Stimulated activated CD8-positive, alpha-beta memory T cell treated with anti-CD3 and anti-CD28 coated beads, Interleukin-4, amount 100 ng/mL, for 48 hours (primary cell): ENCODE measurements around the gene P2RY8.
"Not testable (repeated sequence)": the region's sequence is repeated elsewhere in the genome, so short reads cannot be mapped to it uniquely, and the experiment has no call there.

Source experiments
- DNase-seq: peaks from one replicate; pipeline ENCODE4 v3.0.0-alpha.2; 2020

P2RY8 gene

DNA sequence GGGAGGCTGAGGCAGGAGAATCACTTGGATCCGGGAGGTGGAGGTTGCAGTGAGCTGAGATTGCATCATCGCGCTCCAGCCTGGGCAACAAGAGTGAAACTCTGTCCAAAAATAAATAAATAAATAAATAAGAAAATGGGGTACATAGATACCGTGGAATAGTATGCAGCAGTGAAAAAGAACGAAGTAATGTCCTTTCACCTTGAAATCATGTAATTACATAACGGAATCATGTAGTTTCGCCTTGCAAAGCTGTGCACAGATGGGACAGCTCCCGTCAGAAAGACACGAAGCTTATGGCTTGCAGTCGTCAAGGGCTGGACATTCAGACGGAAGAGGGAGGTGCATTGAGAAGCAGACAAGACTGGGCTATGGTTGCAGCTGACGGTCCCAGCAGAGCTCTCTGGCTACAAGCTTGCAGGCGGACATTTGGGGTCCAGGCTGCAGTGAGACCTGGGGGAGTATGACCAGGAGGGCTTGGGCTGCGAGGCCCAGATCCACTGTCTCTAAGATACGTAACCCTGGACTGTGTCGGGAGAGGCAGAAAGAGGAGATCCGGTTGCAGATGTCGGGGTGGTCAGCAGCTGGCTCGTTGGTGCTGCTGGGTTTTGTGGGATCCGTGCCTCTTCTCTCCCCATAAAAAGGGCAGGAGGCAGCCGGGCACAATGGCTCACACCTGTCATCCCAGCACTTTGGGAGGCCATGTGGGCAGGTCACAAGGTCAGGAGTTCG is 6.2 kb upstream of the P2RY8 start:
- DNase-seq: peak; percentile 15

DNA sequence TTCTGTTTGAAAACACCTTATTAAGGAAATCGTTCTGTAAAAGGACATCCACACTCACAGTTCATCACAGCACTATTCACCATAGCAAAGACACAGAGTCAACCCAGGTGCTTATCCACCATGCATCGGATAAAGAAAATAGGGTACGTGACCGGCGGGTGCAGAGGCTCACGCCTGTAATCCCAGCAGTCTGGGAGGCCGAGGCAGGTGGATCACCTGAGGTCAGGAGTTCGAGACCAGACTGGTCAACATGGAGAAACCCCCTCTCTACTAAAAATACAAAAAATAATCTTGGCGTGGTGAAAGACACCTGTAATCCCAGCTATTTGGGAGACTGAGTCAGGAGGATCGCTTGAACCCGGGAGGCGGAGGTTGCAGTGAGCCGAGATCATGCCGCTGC is 2.2 kb upstream of the P2RY8 start:
- not testable (repeated sequence) for DNase-seq

GRCh38 chrX:1537716-1538090 is 718 bp upstream of the P2RY8 start:
- not testable (repeated sequence) for DNase-seq

DNA sequence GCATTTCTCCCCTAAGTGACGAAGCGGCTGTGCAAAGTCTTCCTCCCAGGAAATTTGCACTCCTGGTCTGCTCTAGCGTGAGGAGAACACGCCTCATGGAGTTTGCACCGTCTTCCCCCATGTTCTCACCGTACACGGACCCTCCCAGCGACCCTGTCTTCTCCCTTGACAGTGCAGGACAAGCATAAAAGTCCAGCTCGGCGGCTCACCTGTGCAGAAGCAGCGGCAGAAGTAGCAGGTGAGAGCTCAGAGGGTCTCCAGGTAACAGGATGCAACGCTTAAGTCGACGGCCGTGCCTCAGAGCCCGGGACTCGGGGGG is 314 bp downstream of the P2RY8 start:
- DNase-seq: no peak

DNA sequence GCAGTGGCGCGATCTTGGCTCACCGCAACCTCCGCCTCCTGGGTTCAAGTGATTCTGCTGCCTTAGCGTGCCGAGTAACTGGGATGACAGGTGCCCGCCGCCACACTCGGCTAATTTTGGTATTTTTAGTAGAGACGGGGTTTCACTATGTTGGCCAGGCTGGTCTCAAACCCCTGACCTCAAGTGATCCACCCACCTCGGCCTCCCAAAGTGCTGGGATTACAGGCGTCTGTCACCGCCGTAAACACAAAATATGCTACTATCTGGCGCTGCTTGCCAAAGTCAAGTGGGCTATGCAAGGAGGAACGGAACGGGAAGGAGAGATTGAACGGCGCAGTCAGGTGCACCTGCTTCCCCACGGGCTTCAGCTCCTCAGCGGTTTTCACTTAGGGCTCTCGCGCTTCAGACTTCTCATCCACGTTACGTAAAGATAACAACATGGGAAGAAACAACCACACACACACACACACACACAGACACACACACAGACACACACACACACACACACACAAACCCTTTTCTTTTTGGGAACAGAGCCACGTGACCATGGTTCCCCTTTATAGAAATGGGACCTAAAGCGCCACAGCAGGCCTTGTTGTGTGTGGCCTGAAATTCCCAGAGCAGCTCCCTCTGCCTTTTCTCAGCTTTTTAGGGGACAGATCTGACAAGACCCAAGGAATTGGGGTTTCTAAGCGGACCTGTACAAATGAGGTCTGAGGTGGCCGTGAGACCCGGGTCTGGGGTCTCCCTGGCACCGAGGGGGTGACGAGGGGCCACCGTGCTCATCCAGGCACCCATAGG is 1.5 kb downstream of the P2RY8 start:
- DNase-seq: peak; percentile 73

DNA sequence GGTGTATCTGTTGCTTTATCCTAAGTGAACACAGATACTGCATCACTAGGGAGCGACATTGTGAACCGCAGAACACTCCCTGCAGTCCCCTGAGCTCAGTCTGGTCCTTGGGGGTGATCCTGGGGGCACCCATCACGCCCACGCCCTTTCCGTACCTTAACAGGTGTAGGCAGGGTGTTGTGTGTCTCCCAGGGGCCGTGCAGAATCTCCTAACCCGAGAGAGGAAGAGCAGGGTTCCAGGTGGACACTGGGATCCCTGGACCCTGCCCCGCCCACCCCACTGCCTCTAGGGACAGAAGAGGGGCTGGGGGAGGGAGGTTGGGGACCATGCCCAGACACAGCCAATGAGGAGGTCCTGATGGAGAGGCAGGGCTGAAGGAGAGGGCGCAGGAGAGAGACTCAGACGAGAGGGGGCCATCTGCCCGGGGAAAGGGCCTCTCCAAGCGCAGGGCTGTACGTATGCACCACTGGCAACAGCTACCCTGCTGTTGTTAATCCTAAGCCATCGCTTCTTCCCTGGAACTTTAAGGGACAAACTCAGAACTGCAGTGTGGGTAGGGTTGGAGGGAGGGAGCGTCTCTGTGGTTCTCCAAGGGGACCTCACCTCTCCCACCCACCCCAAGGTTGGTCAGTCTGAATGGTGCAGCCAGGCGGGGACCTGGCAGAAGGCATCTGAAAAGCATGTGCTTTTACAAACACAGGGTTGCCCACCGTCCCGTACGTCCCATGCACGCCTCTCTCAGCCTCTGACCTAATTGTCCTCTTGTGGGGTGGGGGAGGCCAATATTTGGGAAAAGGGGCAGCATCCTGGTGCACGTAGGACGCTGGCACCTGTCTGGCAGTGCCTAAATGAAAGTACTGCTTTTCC is 2.5 kb downstream of the P2RY8 start:
- DNase-seq: peak; percentile 69

- DNase-seq: no peak
Measured at GRCh38 chrX:1533058-1533457, 3.9 kb downstream of the P2RY8 start.

DNA sequence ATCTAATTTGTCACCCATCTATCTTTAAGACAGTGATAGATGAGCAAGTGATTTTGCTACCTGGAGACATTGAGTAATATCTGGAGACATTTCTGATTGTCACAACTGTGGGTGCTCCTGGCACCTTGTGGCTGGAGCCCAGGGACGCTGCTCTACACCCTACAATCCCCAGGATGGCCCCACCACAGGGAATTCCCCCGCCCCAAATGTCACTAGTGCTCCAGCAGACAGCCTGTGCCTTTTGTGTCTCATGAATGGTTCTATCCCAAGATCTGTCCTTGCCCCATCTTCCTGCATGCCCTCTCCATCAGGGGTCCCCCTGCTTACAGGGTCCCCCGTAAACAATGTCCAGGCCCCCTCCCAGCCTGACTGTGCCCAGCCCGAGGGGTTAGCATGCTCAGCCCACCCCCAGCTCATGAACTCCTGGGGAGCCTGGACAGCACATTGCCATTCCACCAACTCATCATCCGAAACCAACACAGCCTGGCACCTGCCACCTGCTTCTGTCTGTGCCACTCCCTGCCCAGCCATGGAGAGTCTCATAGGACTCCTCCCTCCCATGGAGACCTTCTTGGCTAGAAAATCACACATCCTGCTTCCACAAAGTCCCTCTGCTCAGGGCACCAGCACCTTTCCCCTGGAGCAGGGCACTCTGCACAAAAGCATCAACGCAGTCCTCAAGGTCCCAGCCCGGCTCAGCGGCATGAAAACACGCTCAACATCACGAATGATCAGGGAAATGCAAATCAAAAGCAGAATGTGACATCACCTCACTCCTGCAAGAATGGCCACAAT is 5.7 kb downstream of the P2RY8 start:
- DNase-seq: peak; percentile 69

- peak; percentile 63 for DNase-seq
Measured at GRCh38 chrX:1529756-1530155, 7.2 kb downstream of the P2RY8 start.

GRCh38 chrX:1529328-1529727 is 7.7 kb downstream of the P2RY8 start:
- DNase-seq: peak; percentile 32

DNA sequence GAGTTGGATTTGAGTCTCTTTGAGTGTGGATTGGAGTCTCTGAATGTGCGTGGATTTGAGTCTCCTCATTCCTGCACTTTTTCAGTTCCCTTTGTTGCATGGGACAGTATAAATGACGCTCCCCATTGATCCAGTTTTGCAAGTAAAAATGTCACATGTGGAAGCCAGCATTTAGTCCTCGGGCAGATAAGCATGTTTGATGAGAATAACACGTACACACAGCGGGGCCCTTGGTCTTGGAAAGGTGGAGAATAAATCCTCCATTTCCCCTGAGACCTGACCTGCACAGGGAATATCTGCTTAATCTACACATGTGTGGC is 8.1 kb downstream of the P2RY8 start:
- peak; percentile 26 for DNase-seq

DNA sequence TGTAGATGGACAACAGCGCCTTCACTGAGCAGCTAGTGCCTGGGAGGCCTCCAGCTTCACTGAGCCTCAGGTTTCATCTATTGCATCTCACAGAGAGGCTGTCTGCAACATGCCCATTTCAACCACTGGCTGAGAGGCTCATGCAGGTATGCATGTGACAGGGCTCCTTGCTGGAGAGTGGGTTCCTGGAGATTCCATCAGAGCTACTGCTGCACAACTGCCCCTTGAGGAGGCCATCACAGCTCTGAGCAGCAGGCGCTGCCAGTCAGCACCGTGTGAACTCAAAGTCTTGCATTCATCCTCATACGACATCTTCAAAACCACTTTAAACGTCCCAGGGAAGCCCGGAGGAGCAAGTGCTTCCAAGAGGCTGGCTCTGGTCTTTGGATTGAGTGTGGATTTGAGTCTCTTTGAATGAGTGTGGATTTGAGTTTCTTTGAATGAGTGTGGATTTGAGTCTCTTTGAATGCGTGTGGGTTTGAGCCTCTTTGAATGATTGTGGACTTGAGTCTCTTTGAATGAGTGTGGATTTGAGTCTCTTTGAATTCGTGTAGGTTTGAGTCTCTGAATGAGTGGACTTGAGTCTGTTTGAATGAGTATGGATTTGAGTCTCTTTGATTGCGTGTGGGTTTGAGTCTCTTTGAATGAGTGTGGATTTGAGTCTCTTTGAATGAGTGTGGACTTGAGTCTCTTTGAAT is 8.7 kb downstream of the P2RY8 start:
- peak; percentile 46 for DNase-seq

DNA sequence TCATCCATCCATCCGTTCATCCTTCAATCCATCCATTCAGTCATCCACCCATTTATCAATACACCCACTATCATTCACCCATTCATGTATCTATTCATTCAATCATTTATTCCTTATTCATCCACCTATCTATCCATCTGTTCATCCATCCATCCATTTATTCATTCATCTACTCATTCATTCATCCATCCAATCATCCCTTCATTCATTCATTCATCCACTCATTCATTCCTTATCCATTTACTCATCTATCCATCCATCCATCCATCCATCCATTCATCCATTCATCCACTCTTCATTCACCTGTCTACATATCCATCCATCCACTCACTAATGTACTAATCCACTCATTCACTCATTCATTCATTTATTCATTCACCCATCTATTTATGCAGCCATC is 9.5 kb downstream of the P2RY8 start:
- DNase-seq: no peak

GRCh38 chrX:1526565-1526964 is 10.4 kb downstream of the P2RY8 start:
- no peak for DNase-seq

DNA sequence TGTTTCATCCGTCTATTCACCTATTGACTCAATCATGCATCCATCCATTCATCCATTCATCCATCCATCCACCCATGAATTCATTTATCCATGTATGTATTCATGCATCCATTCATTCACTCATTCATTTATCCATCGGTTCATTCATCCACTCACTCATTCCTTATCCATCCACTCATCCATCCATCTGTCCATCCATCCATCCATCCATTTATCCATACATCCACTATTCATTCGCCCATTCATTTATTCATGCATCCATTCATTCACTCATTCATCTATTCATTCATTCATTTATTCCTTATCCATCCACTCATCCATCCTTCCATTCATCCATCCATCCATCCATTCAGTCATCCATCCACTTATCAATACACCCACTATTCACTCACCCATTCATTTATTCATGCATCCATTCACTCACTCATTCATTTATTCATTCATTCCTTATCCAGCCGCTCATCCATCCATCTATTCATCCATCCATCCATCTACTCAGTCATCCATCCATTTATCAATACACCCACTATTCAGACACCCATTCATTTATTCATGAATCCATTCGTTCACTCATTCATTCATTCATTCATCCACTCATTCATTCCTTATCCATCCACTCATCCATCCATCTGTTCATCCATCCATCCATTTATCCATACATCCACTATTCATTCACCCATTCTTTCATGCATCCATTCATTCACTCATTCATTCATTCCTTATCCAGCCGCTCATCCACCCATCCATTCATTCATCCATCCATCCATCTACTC is 11.2 kb downstream of the P2RY8 start:
- no peak for DNase-seq

DNA sequence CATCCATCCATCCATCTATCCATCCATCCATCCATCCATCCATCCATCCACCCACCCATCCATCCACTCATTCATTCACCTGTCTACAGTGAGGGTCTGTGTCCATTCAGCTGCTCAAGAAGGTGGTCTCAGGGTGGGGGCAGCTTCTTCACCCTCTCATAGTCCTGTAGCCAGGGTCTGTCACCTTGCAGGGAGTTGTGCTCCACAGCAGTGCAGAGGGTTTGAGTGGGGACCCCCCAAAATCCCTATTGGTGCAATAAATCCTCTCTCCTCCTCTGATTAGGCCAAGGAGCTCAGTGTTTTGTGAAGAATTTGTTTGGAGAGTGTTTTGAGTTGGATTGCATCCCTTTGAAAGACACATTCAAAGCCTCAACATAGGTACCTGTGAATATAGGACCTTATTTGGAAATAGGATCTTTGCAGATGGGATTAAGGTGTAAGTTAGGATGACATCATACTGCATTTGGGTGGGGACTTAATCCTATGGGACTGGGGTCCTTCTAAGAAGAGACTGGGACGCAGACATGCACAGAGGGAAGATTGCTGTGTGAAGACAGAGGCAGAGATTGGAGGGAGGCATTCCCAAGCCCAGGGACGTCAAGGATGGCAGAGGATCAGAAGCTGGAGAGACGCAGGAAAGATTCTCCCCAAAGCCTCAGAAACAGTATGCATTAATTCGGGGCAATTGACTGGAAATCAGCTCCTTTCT is 12.0 kb downstream of the P2RY8 start:
- no peak for DNase-seq

DNA sequence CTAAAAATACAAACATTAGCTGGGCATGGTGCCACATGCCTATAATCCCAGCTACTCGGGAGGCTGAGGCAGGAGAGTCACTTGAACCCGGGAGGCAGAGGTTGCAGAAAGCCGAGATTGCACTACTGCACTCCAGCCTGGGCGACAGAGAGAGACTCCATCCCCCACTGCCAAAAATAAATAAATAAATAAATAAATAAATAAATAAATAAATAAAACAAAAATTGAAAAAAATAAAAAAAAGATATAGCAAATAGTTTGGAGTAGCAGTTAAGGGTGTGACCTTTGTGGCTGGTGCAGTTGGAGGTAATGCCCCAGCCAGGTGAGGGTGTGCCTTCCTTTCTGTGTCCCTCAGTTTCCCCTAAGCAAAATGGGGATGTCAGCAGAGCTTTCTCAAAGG is 14.1 kb downstream of the P2RY8 start:
- not testable (repeated sequence) for DNase-seq

DNA sequence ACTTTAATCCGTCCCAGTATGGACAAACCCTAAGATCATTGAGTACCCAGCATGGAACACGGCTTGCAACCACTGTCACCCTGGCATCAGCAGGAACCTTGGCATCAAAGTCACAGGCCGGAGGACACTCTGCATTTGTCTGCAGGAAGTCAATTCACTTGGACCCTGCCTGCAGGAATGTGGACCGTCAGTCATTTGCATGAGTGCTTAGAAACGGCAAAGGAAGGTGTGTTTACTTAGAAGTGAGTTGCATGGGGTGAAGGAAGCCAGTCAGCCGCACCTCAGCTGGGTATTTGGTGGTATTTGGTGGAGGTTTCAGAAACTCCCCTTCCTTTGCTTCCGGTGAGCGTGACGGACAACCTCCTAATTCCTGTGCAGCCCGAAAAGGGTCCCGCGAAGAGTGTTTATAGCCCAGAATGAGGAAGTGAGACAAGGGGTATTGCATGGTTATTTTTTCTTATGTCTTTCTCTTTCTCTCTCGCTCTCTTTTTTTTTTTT is 15.5 kb downstream of the P2RY8 start:
- peak; percentile 70 for DNase-seq

GRCh38 chrX:1520350-1520749 is 16.6 kb downstream of the P2RY8 start:
- DNase-seq: no peak

DNA sequence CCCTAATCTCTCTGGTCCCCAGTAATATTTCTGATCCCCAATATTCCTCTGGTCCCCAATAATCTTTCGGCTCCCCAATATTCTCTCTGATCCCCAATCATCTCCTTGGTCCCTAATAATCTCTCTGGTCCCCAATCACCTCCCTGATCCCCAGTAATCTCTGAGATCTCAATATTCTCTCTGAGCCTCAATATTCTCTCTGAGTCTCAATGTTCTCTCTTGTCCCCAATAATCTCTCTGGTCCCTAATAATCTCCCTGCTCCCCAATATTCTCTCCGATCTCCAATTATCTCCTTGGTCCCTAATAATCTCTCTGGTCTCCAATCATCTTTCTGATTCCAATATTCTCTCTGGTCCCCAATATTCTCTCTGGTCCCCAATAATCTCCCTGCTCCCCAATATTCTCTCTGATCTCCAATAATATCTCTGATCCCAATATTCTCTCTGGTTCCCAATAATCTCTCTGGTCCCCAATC is 17.9 kb downstream of the P2RY8 start:
- no peak for DNase-seq

- DNase-seq: no peak
Measured at GRCh38 chrX:1518512-1518911, 18.5 kb downstream of the P2RY8 start.
